ENCODE measurements around the gene OSMR.

DNA sequence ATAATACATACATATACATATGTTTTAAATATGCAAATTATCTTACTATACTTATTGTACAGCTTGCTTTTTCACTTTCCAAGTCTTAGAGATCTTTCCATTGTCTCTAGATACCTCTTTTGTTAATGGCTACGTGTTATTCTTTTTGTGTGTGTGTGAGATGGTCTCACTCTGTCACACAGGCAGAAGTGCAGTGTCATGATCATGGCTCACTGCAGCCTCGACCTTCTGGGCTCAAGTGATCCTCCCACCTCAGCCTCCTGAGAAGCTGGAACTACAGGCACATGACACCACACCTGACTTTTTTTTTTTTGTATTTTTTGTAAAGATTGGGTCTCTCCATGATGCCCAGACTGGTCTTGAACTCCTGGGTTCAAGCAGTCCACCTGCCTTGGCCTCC is 2.8 kb downstream of the OSMR start:
- TF ChIP-seq, protein P1, sequence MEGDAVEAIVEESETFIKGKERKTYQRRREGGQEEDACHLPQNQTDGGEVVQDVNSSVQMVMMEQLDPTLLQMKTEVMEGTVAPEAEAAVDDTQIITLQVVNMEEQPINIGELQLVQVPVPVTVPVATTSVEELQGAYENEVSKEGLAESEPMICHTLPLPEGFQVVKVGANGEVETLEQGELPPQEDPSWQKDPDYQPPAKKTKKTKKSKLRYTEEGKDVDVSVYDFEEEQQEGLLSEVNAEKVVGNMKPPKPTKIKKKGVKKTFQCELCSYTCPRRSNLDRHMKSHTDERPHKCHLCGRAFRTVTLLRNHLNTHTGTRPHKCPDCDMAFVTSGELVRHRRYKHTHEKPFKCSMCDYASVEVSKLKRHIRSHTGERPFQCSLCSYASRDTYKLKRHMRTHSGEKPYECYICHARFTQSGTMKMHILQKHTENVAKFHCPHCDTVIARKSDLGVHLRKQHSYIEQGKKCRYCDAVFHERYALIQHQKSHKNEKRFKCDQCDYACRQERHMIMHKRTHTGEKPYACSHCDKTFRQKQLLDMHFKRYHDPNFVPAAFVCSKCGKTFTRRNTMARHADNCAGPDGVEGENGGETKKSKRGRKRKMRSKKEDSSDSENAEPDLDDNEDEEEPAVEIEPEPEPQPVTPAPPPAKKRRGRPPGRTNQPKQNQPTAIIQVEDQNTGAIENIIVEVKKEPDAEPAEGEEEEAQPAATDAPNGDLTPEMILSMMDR (IDR thresholded peaks at IDR 0.05): no peak
- no peak for TF ChIP-seq EZH2phosphoT487 (IDR thresholded peaks at IDR 0.05)
